ENCODE results near the gene ANKRD13D. TPM values are rescaled to one million over a fixed set of nuclear protein-coding genes. Genes with fewer than 3 reads are reported as not detected.

Gene ANKRD13D
- total RNA-seq, 1 donor from 2014 or later, result 40.8 TPM

DNA sequence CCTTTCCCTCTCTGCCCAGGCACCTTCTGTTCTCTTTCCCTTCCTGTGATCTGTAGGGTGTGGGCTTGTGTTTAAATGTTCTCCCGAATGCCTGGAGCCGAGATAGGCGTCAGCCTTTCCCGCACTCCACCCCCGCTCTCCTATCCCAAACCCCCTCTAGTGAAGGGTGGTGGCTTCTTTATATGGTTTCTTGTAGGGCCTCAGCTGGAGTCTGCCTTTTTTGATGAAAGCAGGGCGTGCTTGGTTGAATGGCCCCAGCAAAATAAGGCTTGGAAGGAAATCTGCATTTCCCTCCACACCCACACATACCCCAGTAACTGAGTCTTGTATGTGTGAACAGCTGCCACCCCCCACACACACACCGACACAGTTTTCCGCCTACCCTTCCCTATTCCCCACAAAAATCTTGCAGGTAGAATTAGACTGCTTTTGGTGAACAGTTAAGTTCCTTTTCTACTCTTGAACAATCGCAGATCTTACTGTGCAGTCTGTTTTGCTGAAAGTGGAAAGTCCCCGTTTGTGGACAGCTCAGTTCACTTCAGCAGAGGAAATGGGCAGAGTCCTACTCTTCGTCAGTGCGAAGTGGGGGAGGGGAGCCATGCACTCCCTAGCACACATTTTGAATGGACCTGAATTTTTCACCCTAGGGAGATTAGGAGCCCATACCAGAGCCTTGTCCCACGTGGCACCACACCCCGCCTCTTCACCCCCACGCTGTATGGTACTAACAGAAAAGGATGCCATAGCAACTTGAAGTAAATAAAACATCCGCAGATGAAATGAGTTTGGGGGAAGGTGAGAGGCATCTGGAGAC lies 48.3 kb upstream of the ANKRD13D start:
- TF ChIP-seq EZH2 (IDR thresholded peaks at IDR 0.05; ENCODE audit: insufficient read depth, low read length), result no peak
- TF ChIP-seq, protein P1, sequence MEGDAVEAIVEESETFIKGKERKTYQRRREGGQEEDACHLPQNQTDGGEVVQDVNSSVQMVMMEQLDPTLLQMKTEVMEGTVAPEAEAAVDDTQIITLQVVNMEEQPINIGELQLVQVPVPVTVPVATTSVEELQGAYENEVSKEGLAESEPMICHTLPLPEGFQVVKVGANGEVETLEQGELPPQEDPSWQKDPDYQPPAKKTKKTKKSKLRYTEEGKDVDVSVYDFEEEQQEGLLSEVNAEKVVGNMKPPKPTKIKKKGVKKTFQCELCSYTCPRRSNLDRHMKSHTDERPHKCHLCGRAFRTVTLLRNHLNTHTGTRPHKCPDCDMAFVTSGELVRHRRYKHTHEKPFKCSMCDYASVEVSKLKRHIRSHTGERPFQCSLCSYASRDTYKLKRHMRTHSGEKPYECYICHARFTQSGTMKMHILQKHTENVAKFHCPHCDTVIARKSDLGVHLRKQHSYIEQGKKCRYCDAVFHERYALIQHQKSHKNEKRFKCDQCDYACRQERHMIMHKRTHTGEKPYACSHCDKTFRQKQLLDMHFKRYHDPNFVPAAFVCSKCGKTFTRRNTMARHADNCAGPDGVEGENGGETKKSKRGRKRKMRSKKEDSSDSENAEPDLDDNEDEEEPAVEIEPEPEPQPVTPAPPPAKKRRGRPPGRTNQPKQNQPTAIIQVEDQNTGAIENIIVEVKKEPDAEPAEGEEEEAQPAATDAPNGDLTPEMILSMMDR (IDR thresholded peaks at IDR 0.05; ENCODE audit: insufficient read depth, low read depth, low read length), result no peak
- H4K20me1 ChIP-seq (ENCODE audit: insufficient read depth, low read length), result peaks cover 69% of the 10 kb centered on the region
- no peaks in the 10 kb centered on the region for H3K27me3 Mint-ChIP-seq (ENCODE audit: low read depth, unreplicated experiment)
- peaks cover 18% of the 10 kb centered on the region for H3K36me3 Mint-ChIP-seq (ENCODE audit: low read depth, unreplicated experiment)
- H3K4me3 Mint-ChIP-seq (ENCODE audit: unreplicated experiment), result peak overlapping the region; percentile 100
- peak overlapping the region; percentile 98 for H3K4me3 ChIP-seq (ENCODE audit: insufficient read depth, low read depth, low read length)
- H3K36me3 ChIP-seq (ENCODE audit: insufficient read depth, low read length), result peaks cover 23% of the 10 kb centered on the region
- peak overlapping the region; percentile 99 for H3K27ac Mint-ChIP-seq (ENCODE audit: unreplicated experiment)
- H3K27ac ChIP-seq (ENCODE audit: low read depth, low read length), result peak overlapping the region; percentile 92
- H3K4me2 ChIP-seq (ENCODE audit: low read length), result peak overlapping the region; percentile 97
- peak overlapping the region; percentile 96 for H3K9ac ChIP-seq (ENCODE audit: low read length)
- H3K79me2 ChIP-seq (ENCODE audit: insufficient read depth, low read length), result peaks cover 70% of the 10 kb centered on the region
- H3K27me3 ChIP-seq (ENCODE audit: insufficient read depth, low read length), result no peaks in the 10 kb centered on the region
- no peak overlapping the region for H2AFZ ChIP-seq (ENCODE audit: low read depth, low read length)
- DNase-seq (ENCODE audit: low read depth) (peak; percentile 53), FAIRE-seq (no peak)
- H3K9me3 ChIP-seq (ENCODE audit: insufficient read depth, low read depth, low read length), result no peaks in the 10 kb centered on the region
- H3K4me1 ChIP-seq (ENCODE audit: insufficient read depth, low read length), result peaks cover 21% of the 10 kb centered on the region
- H3K9me3 Mint-ChIP-seq (ENCODE audit: unreplicated experiment), result no peaks in the 10 kb centered on the region
- peaks cover 29% of the 10 kb centered on the region for H3K4me1 Mint-ChIP-seq (ENCODE audit: low read depth, unreplicated experiment)

DNA sequence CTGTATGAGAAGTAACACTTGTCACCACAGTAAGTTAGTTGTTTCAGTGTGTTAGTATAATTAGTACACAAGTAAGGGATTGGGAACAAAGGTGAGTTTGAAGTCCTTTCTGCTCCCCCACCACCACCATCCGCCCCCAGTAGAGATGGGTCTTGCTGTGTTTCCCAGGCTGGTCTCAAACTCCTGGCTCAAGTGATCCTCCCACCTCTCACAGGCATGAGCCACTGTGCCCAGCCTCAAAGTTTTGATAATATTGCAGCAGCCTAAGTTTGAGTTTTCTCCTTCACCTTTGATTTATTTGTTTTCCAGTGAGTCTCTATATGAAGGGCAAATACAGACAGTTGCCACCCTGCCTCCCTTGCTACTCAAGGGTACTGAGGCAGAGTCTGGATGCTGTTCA lies 46.6 kb upstream of the ANKRD13D start:
- Histone ChIP-seq H2AFZ (ENCODE audit: low read depth, low read length) (no peak overlapping the region), H3K27ac (ENCODE audit: low read depth, low read length) (peak overlapping the region; percentile 92), H3K9me3 (ENCODE audit: insufficient read depth, low read depth, low read length) (no peaks in the 10 kb centered on the region), H3K4me2 (ENCODE audit: low read length) (peak overlapping the region; percentile 97), H3K36me3 (ENCODE audit: insufficient read depth, low read length) (peaks cover 38% of the 10 kb centered on the region), H4K20me1 (ENCODE audit: insufficient read depth, low read length) (peaks cover 80% of the 10 kb centered on the region), H3K4me3 (ENCODE audit: insufficient read depth, low read depth, low read length) (peak overlapping the region; percentile 19), H3K4me1 (ENCODE audit: insufficient read depth, low read length) (peaks cover 21% of the 10 kb centered on the region), H3K79me2 (ENCODE audit: insufficient read depth, low read length) (peaks cover 73% of the 10 kb centered on the region), H3K27me3 (ENCODE audit: insufficient read depth, low read length) (no peaks in the 10 kb centered on the region), H3K9ac (ENCODE audit: low read length) (peak overlapping the region; percentile 37)
- no peaks in the 10 kb centered on the region for H3K27me3 Mint-ChIP-seq (ENCODE audit: low read depth, unreplicated experiment)
- H3K36me3 Mint-ChIP-seq (ENCODE audit: low read depth, unreplicated experiment), result peaks cover 20% of the 10 kb centered on the region
- DNase-seq (ENCODE audit: low read depth) (no peak), FAIRE-seq (no peak)
- peaks cover 30% of the 10 kb centered on the region for H3K4me1 Mint-ChIP-seq (ENCODE audit: low read depth, unreplicated experiment)
- peak overlapping the region; percentile 100 for H3K4me3 Mint-ChIP-seq (ENCODE audit: unreplicated experiment)
- H3K9me3 Mint-ChIP-seq (ENCODE audit: unreplicated experiment), result no peaks in the 10 kb centered on the region
- no peak overlapping the region for H3K27ac Mint-ChIP-seq (ENCODE audit: unreplicated experiment)
- TF ChIP-seq, protein P1 (IDR thresholded peaks at IDR 0.05; ENCODE audit: insufficient read depth, low read depth, low read length), result no peak
- TF ChIP-seq EZH2 (IDR thresholded peaks at IDR 0.05; ENCODE audit: insufficient read depth, low read length), result no peak

DNA sequence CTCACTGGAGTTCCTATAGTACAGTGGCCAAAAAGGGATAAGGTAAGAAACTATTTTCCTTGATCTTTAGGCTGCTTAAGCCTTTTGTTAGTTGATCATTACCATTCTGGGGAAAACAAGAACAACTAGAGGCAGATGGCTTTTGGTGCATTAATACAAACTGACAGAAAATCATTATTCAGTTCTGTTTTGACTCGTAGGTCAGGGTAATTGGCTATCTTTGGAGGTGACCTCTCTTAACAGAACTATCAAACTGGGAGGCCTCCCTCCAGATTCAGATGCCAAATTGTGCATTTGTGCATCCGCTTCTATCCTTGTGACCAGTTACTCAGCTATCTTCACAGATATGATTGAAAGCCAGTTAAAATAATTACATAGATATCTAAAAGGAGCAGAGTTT lies 46.1 kb upstream of the ANKRD13D start:
- Histone ChIP-seq H2AFZ (ENCODE audit: low read depth, low read length) (no peak overlapping the region), H3K27ac (ENCODE audit: low read depth, low read length) (no peak overlapping the region), H3K27me3 (ENCODE audit: insufficient read depth, low read length) (no peaks in the 10 kb centered on the region), H3K9me3 (ENCODE audit: insufficient read depth, low read depth, low read length) (no peaks in the 10 kb centered on the region), H3K36me3 (ENCODE audit: insufficient read depth, low read length) (peaks cover 43% of the 10 kb centered on the region), H4K20me1 (ENCODE audit: insufficient read depth, low read length) (peaks cover 85% of the 10 kb centered on the region), H3K4me2 (ENCODE audit: low read length) (peak overlapping the region; percentile 97), H3K9ac (ENCODE audit: low read length) (peak overlapping the region; percentile 37), H3K4me1 (ENCODE audit: insufficient read depth, low read length) (peaks cover 21% of the 10 kb centered on the region), H3K79me2 (ENCODE audit: insufficient read depth, low read length) (peaks cover 77% of the 10 kb centered on the region), H3K4me3 (ENCODE audit: insufficient read depth, low read depth, low read length) (no peak overlapping the region)
- FAIRE-seq (no peak), DNase-seq (ENCODE audit: low read depth) (no peak)
- no peaks in the 10 kb centered on the region for H3K27me3 Mint-ChIP-seq (ENCODE audit: low read depth, unreplicated experiment)
- peak overlapping the region; percentile 100 for H3K4me3 Mint-ChIP-seq (ENCODE audit: unreplicated experiment)
- no peak overlapping the region for H3K27ac Mint-ChIP-seq (ENCODE audit: unreplicated experiment)
- H3K36me3 Mint-ChIP-seq (ENCODE audit: low read depth, unreplicated experiment), result peaks cover 20% of the 10 kb centered on the region
- no peaks in the 10 kb centered on the region for H3K9me3 Mint-ChIP-seq (ENCODE audit: unreplicated experiment)
- peaks cover 30% of the 10 kb centered on the region for H3K4me1 Mint-ChIP-seq (ENCODE audit: low read depth, unreplicated experiment)
- TF ChIP-seq EZH2 (IDR thresholded peaks at IDR 0.05; ENCODE audit: insufficient read depth, low read length), result no peak
- TF ChIP-seq, protein P1 (IDR thresholded peaks at IDR 0.05; ENCODE audit: insufficient read depth, low read depth, low read length), result no peak

Measured in astrocyte (in vitro differentiated cells and primary cell).